Trophoblast cell (in vitro differentiated cells and primary cell): ENCODE results near the gene CRISP2. TPM values are rescaled to one million over a fixed set of nuclear protein-coding genes. Genes with fewer than 3 reads are reported as not detected.

ENCODE experiments used
- DNase-seq, 2 donors: peaks; one replicate each; pipeline ENCODE4 v3.0.0-alpha.2; 2016
- H2AFZ ChIP-seq: 2 replicates; pipeline ENCODE4 v1.6.1; 2013; ENCODE audit warnings: low read length, moderate library complexity, mild to moderate bottlenecking; ENCODE audit not compliant: insufficient read depth, poor library complexity
- H2AK5ac ChIP-seq: 2 replicates; pipeline ENCODE4 v1.6.1; 2013; ENCODE audit warnings: mild to moderate bottlenecking, low read length
- H2BK120ac ChIP-seq: 2 replicates; pipeline ENCODE4 v1.6.1; 2013; ENCODE audit warnings: low read length, mild to moderate bottlenecking, moderate library complexity; ENCODE audit not compliant: insufficient read depth, poor library complexity
- H2BK12ac ChIP-seq: 2 replicates; pipeline ENCODE4 v1.6.1; 2013; ENCODE audit warnings: mild to moderate bottlenecking, low read length, moderate library complexity
- H2BK5ac ChIP-seq: 2 replicates; pipeline ENCODE4 v1.6.1; 2013; ENCODE audit warnings: low read length, low read depth, moderate library complexity, mild to moderate bottlenecking; ENCODE audit not compliant: poor library complexity
- H3K14ac ChIP-seq: 2 replicates; pipeline ENCODE4 v1.6.1; 2013; ENCODE audit warnings: mild to moderate bottlenecking, low read length
- H3K18ac ChIP-seq: 2 replicates; pipeline ENCODE4 v1.6.1; 2013; ENCODE audit warnings: mild to moderate bottlenecking, low read length
- H3K23ac ChIP-seq: 2 replicates; pipeline ENCODE4 v1.6.1; 2013; ENCODE audit warnings: low read length
- H3K27ac ChIP-seq: 2 replicates; pipeline ENCODE4 v1.5.1; 2013; ENCODE audit warnings: low read depth, mild to moderate bottlenecking, inconsistent platforms, low read length, moderate library complexity
- H3K27me3 ChIP-seq: 2 replicates; pipeline ENCODE4 v1.6.1; 2013; ENCODE audit warnings: inconsistent platforms, mild to moderate bottlenecking, low read length, moderate library complexity; ENCODE audit not compliant: insufficient read depth
- H3K36me3 ChIP-seq, 2 experiments: 1 replicate in 1 of 2; 2 replicates in 1 of 2; pipeline ENCODE4 v1.6.1; 2013; ENCODE audit warnings: low read length in 2 of 2, mild to moderate bottlenecking in 2 of 2, moderate library complexity in 1 of 2; ENCODE audit not compliant: insufficient read depth in 2 of 2, control insufficient read depth in 1 of 2
- H3K4ac ChIP-seq: 2 replicates; pipeline ENCODE4 v1.6.1; 2013; ENCODE audit warnings: low read depth, mild to moderate bottlenecking, low read length, moderate library complexity
- H3K4me1 ChIP-seq, 2 experiments: 1 replicate in 1 of 2; 2 replicates in 1 of 2; pipeline ENCODE4 v1.6.1; 2013; ENCODE audit warnings: low read length in 2 of 2, mild to moderate bottlenecking in 2 of 2, moderate library complexity in 1 of 2; ENCODE audit not compliant: insufficient read depth in 2 of 2, control insufficient read depth in 1 of 2
- H3K4me2 ChIP-seq: 2 replicates; pipeline ENCODE4 v1.6.1; 2013; ENCODE audit warnings: inconsistent platforms, mild to moderate bottlenecking, low read length, moderate library complexity
- H3K4me3 ChIP-seq: 2 replicates; pipeline ENCODE4 v1.5.1; 2013; ENCODE audit warnings: mild to moderate bottlenecking, low read depth, low read length, inconsistent platforms
- H3K79me1 ChIP-seq: one replicate; pipeline ENCODE4 v1.6.1; 2013; ENCODE audit warnings: low read length
- H3K79me2 ChIP-seq: 2 replicates; pipeline ENCODE4 v1.6.1; 2013; ENCODE audit warnings: low read length, mild to moderate bottlenecking; ENCODE audit not compliant: control insufficient read depth, insufficient read depth, poor library complexity
- H3K9ac ChIP-seq: 2 replicates; pipeline ENCODE4 v1.6.1; 2013; ENCODE audit warnings: mild to moderate bottlenecking, low read length
- H3K9me3 ChIP-seq: 2 replicates; pipeline ENCODE4 v1.6.1; 2013; ENCODE audit warnings: low read depth, mild to moderate bottlenecking, control low read depth, inconsistent platforms, low read length; ENCODE audit not compliant: insufficient read depth
- H4K12ac ChIP-seq: 2 replicates; pipeline ENCODE4 v1.6.1; 2013; ENCODE audit warnings: low read depth, mild to moderate bottlenecking, low read length, moderate library complexity
- H4K8ac ChIP-seq: 2 replicates; pipeline ENCODE4 v1.6.1; 2013; ENCODE audit warnings: low read depth, mild to moderate bottlenecking, low read length, moderate library complexity
- H4K91ac ChIP-seq: one replicate; pipeline ENCODE4 v1.6.1; 2013; ENCODE audit warnings: low read depth, mild to moderate bottlenecking, low read length, moderate library complexity
- WGBS: extraction: QIAGEN DNeasy Blood & Tissue Kit; methylation state at CpG from one replicate; pipeline ENCODE4 v1.1.7; 2013; ENCODE audit warnings: missing lambda C conversion rate; ENCODE audit not compliant: insufficient read length, insufficient coverage; ENCODE audit errors: extremely low coverage; 5-methylcytosine and 5-hydroxymethylcytosine counted together
- polyA plus RNA-seq: library from polyadenylated mRNA; stranded (reverse); fragments of 200-250 nt; gene quantifications from 2 replicates; pipeline ENCODE4 v1.2.3, GENCODE V29; 2013

The CRISP2 gene
- polyA plus RNA-seq, result not detected in 2 replicates

GRCh38 chr6:49713346-49713745, at the start of gene CRISP2:
TSS of gene CRISP2 (minus strand) at chr6:49713543. CDS start at chr6:49709196, 4,347 bp downstream.
- Histone ChIP-seq H3K4me1 (no peaks in the 10 kb centered on the region), H3K23ac (no peak within 1 kb of the TSS)

GRCh38 chr6:49744259-49744658, 30.9 kb upstream of the CRISP2 start, which contains the start of gene CRISP3:
TSS of gene CRISP3 (minus strand) at chr6:49744388. CDS start at chr6:49744367, 21 bp downstream.
- H3K4me1 ChIP-seq, result no peaks in the 10 kb centered on the region
- H3K9me3 ChIP-seq, result no peaks in the 10 kb centered on the region
- no peak within 1 kb of the TSS for H2AFZ ChIP-seq
- WGBS, result no CpG with 5 or more reads among the region's 1 CpG
- H3K14ac ChIP-seq, result no peak within 1 kb of the TSS
- no peak within 1 kb of the TSS for H4K91ac ChIP-seq
- H2AK5ac ChIP-seq, result no peak within 1 kb of the TSS
- no peak within 1 kb of the TSS for H3K4me2 ChIP-seq
- no peak for DNase-seq
- H3K9ac ChIP-seq, result no peak within 1 kb of the TSS
- no peak within 1 kb of the TSS for H2BK5ac ChIP-seq
- H3K79me1 ChIP-seq, result no peaks in the 10 kb centered on the region
- H2BK120ac ChIP-seq, result no peak within 1 kb of the TSS
- no peak within 1 kb of the TSS for H2BK12ac ChIP-seq
- no peak within 1 kb of the TSS for H4K8ac ChIP-seq
- no peaks in the 10 kb centered on the region for H3K27me3 ChIP-seq
- no peak within 1 kb of the TSS for H3K23ac ChIP-seq
- H3K18ac ChIP-seq, result no peak within 1 kb of the TSS
- no peaks in the 10 kb centered on the region for H3K79me2 ChIP-seq
- no peaks in the 10 kb centered on the region for H3K36me3 ChIP-seq
- H3K4me3 ChIP-seq, result no peak within 1 kb of the TSS
- no peak within 1 kb of the TSS for H3K27ac ChIP-seq
- no peak within 1 kb of the TSS for H3K4ac ChIP-seq
- H4K12ac ChIP-seq, result no peak within 1 kb of the TSS

More at GRCh38 chr6:49713346-49713745, at the start of gene CRISP2:
- no peaks in the 10 kb centered on the region for H3K27me3 ChIP-seq
- no peak within 1 kb of the TSS for H3K18ac ChIP-seq
- no peak within 1 kb of the TSS for H4K91ac ChIP-seq
- no peak within 1 kb of the TSS for H3K4ac ChIP-seq
- DNase-seq, result no peak
- H2BK120ac ChIP-seq, result no peak within 1 kb of the TSS
- no peaks in the 10 kb centered on the region for H3K36me3 ChIP-seq
- no peak within 1 kb of the TSS for H3K4me3 ChIP-seq
- H2BK5ac ChIP-seq, result no peak within 1 kb of the TSS
- no peak within 1 kb of the TSS for H3K27ac ChIP-seq
- no peak within 1 kb of the TSS for H3K4me2 ChIP-seq
- no peaks in the 10 kb centered on the region for H3K79me2 ChIP-seq
- H3K79me1 ChIP-seq, result no peaks in the 10 kb centered on the region
- no CpG with 5 or more reads among the region's 26 CpGs for WGBS
- H2AFZ ChIP-seq, result no peak within 1 kb of the TSS
- no peak within 1 kb of the TSS for H2AK5ac ChIP-seq
- H2BK12ac ChIP-seq, result no peak within 1 kb of the TSS
- H4K12ac ChIP-seq, result no peak within 1 kb of the TSS
- H3K9me3 ChIP-seq, result no peaks in the 10 kb centered on the region
- no peak within 1 kb of the TSS for H3K9ac ChIP-seq
- no peak within 1 kb of the TSS for H3K14ac ChIP-seq
- H4K8ac ChIP-seq, result no peak within 1 kb of the TSS

- no peak overlapping the region for H2BK120ac ChIP-seq
- no peaks in the 10 kb centered on the region for H3K36me3 ChIP-seq
- H3K9me3 ChIP-seq, result no peaks in the 10 kb centered on the region
- H3K18ac ChIP-seq, result no peak overlapping the region
- H3K79me2 ChIP-seq, result no peaks in the 10 kb centered on the region
- H4K12ac ChIP-seq, result no peak overlapping the region
- H4K91ac ChIP-seq, result no peak overlapping the region
- H2AFZ ChIP-seq, result no peak overlapping the region
- H3K79me1 ChIP-seq, result no peaks in the 10 kb centered on the region
- H3K23ac ChIP-seq, result no peak overlapping the region
- H3K27ac ChIP-seq, result no peak overlapping the region
- H3K4me1 ChIP-seq, result no peaks in the 10 kb centered on the region
- H3K14ac ChIP-seq, result no peak overlapping the region
- no CpG with 5 or more reads among the region's 4 CpGs for WGBS
- H2AK5ac ChIP-seq, result no peak overlapping the region
- H2BK5ac ChIP-seq, result no peak overlapping the region
- H3K4me2 ChIP-seq, result no peak overlapping the region
- no peak overlapping the region for H3K4me3 ChIP-seq
- H3K9ac ChIP-seq, result no peak overlapping the region
- H3K4ac ChIP-seq, result no peak overlapping the region
- H2BK12ac ChIP-seq, result no peak overlapping the region
- H3K27me3 ChIP-seq, result no peaks in the 10 kb centered on the region
- H4K8ac ChIP-seq, result no peak overlapping the region
- no peak for DNase-seq
Measured at GRCh38 chr6:49743429-49743828, 30.1 kb upstream of the CRISP2 start.

GRCh38 chr6:49739423-49739822, 26.1 kb upstream of the CRISP2 start:
- Histone ChIP-seq H2AFZ (no peak overlapping the region), H4K12ac (no peak overlapping the region), H3K27me3 (no peaks in the 10 kb centered on the region), H3K23ac (no peak overlapping the region), H3K4ac (no peak overlapping the region), H3K9me3 (no peaks in the 10 kb centered on the region), H4K8ac (no peak overlapping the region), H2BK5ac (no peak overlapping the region), H2BK120ac (no peak overlapping the region), H3K14ac (no peak overlapping the region), H3K27ac (no peak overlapping the region), H3K18ac (no peak overlapping the region), H3K4me3 (no peak overlapping the region), H3K79me2 (no peaks in the 10 kb centered on the region), H4K91ac (no peak overlapping the region), H3K9ac (no peak overlapping the region), H2AK5ac (no peak overlapping the region), H3K36me3 (no peaks in the 10 kb centered on the region), H2BK12ac (no peak overlapping the region), H3K79me1 (no peaks in the 10 kb centered on the region), H3K4me1 (no peaks in the 10 kb centered on the region), H3K4me2 (no peak overlapping the region)
- WGBS, result no CpG with 5 or more reads among the region's 2 CpGs
- DNase-seq, result no peak
